ENCODE data around the gene EPHA7. TPM values are rescaled to one million over a fixed set of nuclear protein-coding genes. Genes with fewer than 3 reads are reported as not detected.

EPHA7 gene
- total RNA-seq, 1 experiment from 2014 or later: 9.5 TPM

GRCh38 chr6:93317592-93317991 lies 101.8 kb downstream of the EPHA7 start:
- no peak for DNase-seq
- no peak overlapping the region for H3T11ph ChIP-seq (ENCODE audit: low read length)
- no peak overlapping the region for H2BK120ac ChIP-seq (ENCODE audit: low read depth, low read length, poor library complexity, severe bottlenecking)
- no peak overlapping the region for H2BK15ac ChIP-seq (ENCODE audit: low read depth, low read length)
- Mint-ChIP-seq H3K27ac (no peak overlapping the region), H3K9me3 (no peaks in the 10 kb centered on the region), H3K4me1 (no peaks in the 10 kb centered on the region), H3K36me3 (ENCODE audit: insufficient read depth in 1 of 3, low read depth in 3 of 3) (no peaks in the 10 kb centered on the region), H3K27me3 (ENCODE audit: low read depth) (no peaks in the 10 kb centered on the region), H3K4me3 (no peak overlapping the region)
- no peak overlapping the region for H2BK12ac ChIP-seq (ENCODE audit: insufficient read length, low read depth, low read length)
- no peak for TF ChIP-seq CTCF (conservative IDR thresholded peaks at IDR 0.05)
- 0 out of 2 replicates have a peak, but pooled peaks cover 2% of the 10 kb centered on the region for H3K79me2 ChIP-seq (ENCODE audit: insufficient read depth, low read length)
- no peaks in the 10 kb centered on the region for H3K79me1 ChIP-seq (ENCODE audit: insufficient read depth, low read depth, low read length, poor library complexity, severe bottlenecking)
- H3K27ac ChIP-seq (ENCODE audit: insufficient read length, low read depth, low read length): no peak overlapping the region
- no peak overlapping the region for H4K5ac ChIP-seq (ENCODE audit: insufficient read length, low read depth, low read length)
- H3K9me3 ChIP-seq (ENCODE audit: control insufficient read depth, low read depth, low read length): no peaks in the 10 kb centered on the region
- H3K9ac ChIP-seq (ENCODE audit: extremely low read depth, insufficient read length, low read length): no peak overlapping the region
- peaks cover 2% of the 10 kb centered on the region; the same call in 1 of the 2 replicates for H3K4me1 ChIP-seq (ENCODE audit: insufficient read depth, low read length)
- H3K4me2 ChIP-seq (ENCODE audit: insufficient read depth, insufficient read length, low read length): no peak overlapping the region
- H2AK5ac ChIP-seq (ENCODE audit: insufficient read length, low read length): no peak overlapping the region
- H3K4ac ChIP-seq (ENCODE audit: low read depth, low read length): no peak overlapping the region
- no peak overlapping the region for H3K18ac ChIP-seq (ENCODE audit: insufficient read length, low read depth, low read length)
- H3K14ac ChIP-seq (ENCODE audit: insufficient read depth, low read length): no peak overlapping the region
- H4K91ac ChIP-seq (ENCODE audit: insufficient read length, low read depth, low read length): no peak overlapping the region
- H2BK20ac ChIP-seq (ENCODE audit: low read depth, low read length, poor library complexity, severe bottlenecking): no peak overlapping the region
- no peak overlapping the region for H3K56ac ChIP-seq (ENCODE audit: insufficient read length, low read depth, low read length)
- no peaks in the 10 kb centered on the region for H3K27me3 ChIP-seq (ENCODE audit: insufficient read depth, low read length)
- H3K23me2 ChIP-seq (ENCODE audit: insufficient read length, low read depth, low read length, poor library complexity, severe bottlenecking): no peaks in the 10 kb centered on the region
- no peak overlapping the region for H2AFZ ChIP-seq (ENCODE audit: low read length)
- H3K23ac ChIP-seq (ENCODE audit: insufficient read length, low read depth, low read length): no peak overlapping the region
- H4K8ac ChIP-seq (replicated peaks; ENCODE audit: insufficient read length, low read depth, low read length): no peak overlapping the region
- H4K20me1 ChIP-seq (ENCODE audit: control insufficient read depth, insufficient read depth, insufficient read length): no peaks in the 10 kb centered on the region
- no peak overlapping the region for H2BK5ac ChIP-seq (ENCODE audit: insufficient read length, low read length)

Data from H9 (cell line).